Progenitor cell of endocrine pancreas (in vitro differentiated cells): ENCODE results near the gene PLB1. TPM values are rescaled to one million over a fixed set of nuclear protein-coding genes. Genes with fewer than 3 reads are reported as not detected.

ENCODE experiments used
- DNase-seq: peaks from one replicate; pipeline ENCODE4 v3.0.0; 2021; ENCODE audit warnings: low spot score; ENCODE audit not compliant: unreplicated experiment
- H3K27ac Mint-ChIP-seq: 2 replicates; pipeline ENCODE4 v1.8.0; 2021; ENCODE audit warnings: mild to moderate bottlenecking, moderate library complexity, mixed read lengths
- H3K27me3 Mint-ChIP-seq: 2 replicates; pipeline ENCODE4 v1.8.0; 2021; ENCODE audit warnings: mixed read lengths
- H3K36me3 Mint-ChIP-seq: 2 replicates; pipeline ENCODE4 v1.8.0; 2022; ENCODE audit warnings: mixed read lengths; ENCODE audit not compliant: insufficient read depth
- H3K4me1 Mint-ChIP-seq: 2 replicates; pipeline ENCODE4 v1.8.0; 2021; ENCODE audit warnings: low read depth, mixed read lengths
- H3K4me3 Mint-ChIP-seq: 2 replicates; pipeline ENCODE4 v1.8.0; 2021; ENCODE audit warnings: low read depth, mild to moderate bottlenecking, moderate library complexity, mixed read lengths
- H3K9me3 Mint-ChIP-seq: 2 replicates; pipeline ENCODE4 v1.8.0; 2021; ENCODE audit warnings: low read depth, mixed read lengths
- total RNA-seq: library from RNA; stranded (reverse); gene quantifications from 2 replicates; pipeline ENCODE4 v1.2.1, GENCODE V29; 2021
- TF ChIP-seq, protein P1 (sequence below): fragments of 200-600 bp; sonication (generic); IDR thresholded peaks from one replicate; pipeline ENCODE4 v1.5.0; 2021; ENCODE audit warnings: antibody characterized with exemption, mild to moderate bottlenecking; ENCODE audit not compliant: unreplicated experiment

Gene PLB1
- total RNA-seq, 1 donor from 2014 or later: 0.65 TPM

DNA sequence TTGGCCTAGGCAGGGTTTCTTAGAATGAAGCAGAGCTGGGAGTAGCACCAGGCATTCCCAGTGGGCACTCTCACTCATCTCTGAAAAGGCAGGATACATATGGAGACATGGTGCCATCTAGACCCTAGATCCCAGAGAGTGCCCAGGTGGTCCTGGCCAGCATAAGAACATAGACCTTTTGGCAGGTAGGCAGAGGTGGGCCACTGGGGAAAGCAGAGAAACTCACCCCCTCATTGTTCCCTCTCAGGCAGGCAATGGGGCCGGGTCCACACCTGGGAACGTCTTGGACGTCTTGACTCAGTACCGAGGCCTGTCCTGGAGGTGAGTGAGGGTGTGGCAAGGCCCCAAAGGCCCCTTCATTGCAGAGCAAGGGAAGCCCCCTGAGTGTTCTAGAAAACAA is 69.2 kb downstream of the PLB1 start:
- Mint-ChIP-seq H3K4me3 (no peak overlapping the region), H3K9me3 (no peaks in the 10 kb centered on the region), H3K4me1 (no peaks in the 10 kb centered on the region), H3K36me3 (no peaks in the 10 kb centered on the region), H3K27ac (no peak overlapping the region), H3K27me3 (peaks cover 26% of the 10 kb centered on the region)
- TF ChIP-seq, protein P1, sequence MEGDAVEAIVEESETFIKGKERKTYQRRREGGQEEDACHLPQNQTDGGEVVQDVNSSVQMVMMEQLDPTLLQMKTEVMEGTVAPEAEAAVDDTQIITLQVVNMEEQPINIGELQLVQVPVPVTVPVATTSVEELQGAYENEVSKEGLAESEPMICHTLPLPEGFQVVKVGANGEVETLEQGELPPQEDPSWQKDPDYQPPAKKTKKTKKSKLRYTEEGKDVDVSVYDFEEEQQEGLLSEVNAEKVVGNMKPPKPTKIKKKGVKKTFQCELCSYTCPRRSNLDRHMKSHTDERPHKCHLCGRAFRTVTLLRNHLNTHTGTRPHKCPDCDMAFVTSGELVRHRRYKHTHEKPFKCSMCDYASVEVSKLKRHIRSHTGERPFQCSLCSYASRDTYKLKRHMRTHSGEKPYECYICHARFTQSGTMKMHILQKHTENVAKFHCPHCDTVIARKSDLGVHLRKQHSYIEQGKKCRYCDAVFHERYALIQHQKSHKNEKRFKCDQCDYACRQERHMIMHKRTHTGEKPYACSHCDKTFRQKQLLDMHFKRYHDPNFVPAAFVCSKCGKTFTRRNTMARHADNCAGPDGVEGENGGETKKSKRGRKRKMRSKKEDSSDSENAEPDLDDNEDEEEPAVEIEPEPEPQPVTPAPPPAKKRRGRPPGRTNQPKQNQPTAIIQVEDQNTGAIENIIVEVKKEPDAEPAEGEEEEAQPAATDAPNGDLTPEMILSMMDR: no peak
- no peak for DNase-seq

DNA sequence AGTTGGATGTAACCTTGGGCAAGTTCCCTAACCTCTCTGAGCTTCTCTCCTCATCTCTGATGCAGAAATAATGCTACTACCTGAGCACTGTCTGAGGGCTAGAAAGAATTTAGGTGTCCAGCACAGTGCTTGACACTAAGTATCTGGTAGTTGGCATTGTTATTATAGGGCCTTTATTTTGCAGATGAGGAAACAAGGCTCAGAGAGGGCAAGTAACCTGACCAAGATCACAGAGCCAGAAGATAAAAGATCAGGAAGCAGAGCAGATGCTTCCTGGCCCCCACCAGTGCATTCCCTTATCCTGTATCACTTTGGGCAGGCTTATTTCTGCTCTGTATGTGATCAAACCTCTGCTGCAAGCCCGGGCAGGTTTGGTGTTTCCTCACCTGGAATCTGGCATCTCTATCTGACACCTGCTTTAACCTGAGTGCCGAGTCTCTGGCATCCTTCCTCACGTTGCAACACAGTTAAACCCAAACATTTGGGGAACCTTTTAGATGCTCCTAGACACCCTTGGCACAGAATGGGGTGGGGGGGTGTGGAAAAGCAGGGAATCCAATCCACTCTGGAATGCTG is 69.9 kb downstream of the PLB1 start:
- Mint-ChIP-seq H3K36me3 (no peaks in the 10 kb centered on the region), H3K4me1 (no peaks in the 10 kb centered on the region), H3K4me3 (peak overlapping the region; percentile 82), H3K9me3 (no peaks in the 10 kb centered on the region), H3K27ac (no peak overlapping the region), H3K27me3 (peaks cover 26% of the 10 kb centered on the region)
- TF ChIP-seq, protein P1: no peak
- no peak for DNase-seq

DNA sequence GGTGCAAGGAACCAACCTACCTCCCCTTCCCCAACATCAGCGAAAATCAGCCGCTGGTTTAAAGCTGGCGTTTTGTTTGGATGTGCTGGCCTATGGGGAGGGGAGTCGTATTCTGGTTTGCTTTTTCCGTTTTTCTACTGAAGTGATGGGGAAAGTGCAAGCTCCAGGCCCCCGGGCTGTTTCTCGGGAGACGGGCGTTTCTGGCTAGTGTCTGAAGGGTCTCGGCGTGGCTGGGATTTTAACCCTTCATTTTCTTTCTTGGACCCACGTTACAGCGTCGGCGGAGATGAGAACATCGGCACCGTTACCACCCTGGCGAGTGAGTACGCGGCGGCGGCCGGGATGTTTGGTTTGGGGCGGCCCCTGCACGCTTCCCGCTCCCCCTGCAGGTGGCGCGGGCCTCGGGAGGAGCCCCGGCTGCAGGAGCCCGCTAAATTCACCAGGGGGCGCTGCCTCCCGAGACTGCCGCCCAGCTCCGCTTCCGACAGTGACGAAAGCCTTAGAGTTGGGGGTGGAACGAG is 70.7 kb downstream of the PLB1 start:
- Mint-ChIP-seq H3K9me3 (no peaks in the 10 kb centered on the region), H3K4me1 (no peaks in the 10 kb centered on the region), H3K27me3 (peaks cover 26% of the 10 kb centered on the region), H3K27ac (peak overlapping the region; percentile 92), H3K36me3 (no peaks in the 10 kb centered on the region), H3K4me3 (peak overlapping the region; percentile 82)
- TF ChIP-seq, protein P1: peak; percentile 98
- DNase-seq: peak; percentile 87

DNA sequence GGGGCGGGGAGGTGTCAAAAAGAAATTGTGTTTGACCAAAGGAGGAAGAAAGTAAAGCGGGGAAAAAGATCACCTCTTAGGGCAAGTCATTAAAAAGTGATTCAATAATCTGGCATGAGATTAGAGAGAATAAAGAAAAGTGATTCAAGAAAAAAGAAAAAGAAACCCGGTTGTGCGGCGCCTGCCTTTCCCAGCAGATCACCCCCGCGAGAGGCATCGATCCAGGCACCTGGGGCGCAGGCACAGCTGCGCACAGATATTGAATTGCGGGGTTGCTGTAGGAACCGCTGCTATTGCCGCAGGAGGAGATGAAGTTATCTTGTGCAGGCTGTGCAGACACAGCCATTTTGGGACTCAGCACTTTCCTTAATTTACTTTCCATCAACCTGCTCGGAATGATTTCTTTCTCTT is 71.2 kb downstream of the PLB1 start:
- Mint-ChIP-seq H3K9me3 (no peaks in the 10 kb centered on the region), H3K27ac (peak overlapping the region; percentile 92), H3K4me3 (peak overlapping the region; percentile 82), H3K27me3 (peaks cover 26% of the 10 kb centered on the region), H3K36me3 (no peaks in the 10 kb centered on the region), H3K4me1 (no peaks in the 10 kb centered on the region)
- TF ChIP-seq, protein P1: peak; percentile 34
- DNase-seq: peak; percentile 45

DNA sequence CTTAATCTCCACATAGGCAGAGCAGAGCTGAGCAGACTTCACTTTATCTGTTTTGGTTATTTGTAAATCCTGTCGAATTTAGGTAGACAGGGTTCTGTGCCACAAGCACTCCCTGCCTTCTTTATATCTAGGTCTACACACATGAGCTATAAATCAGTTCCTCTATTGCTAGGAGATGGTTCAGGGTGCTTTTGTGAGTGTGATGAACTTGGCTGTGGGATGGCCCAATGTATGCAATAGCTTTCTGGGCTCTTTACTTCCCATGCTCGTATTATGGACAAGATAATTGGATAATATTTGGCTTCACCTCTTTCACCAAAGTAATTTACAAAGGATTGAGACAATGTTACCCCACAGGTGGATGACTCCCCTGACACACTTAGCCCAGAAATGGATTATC is 72.2 kb downstream of the PLB1 start:
- Mint-ChIP-seq H3K9me3 (no peaks in the 10 kb centered on the region), H3K27ac (peak overlapping the region; percentile 57), H3K36me3 (no peaks in the 10 kb centered on the region), H3K4me3 (peak overlapping the region; percentile 82), H3K27me3 (peaks cover 26% of the 10 kb centered on the region), H3K4me1 (no peaks in the 10 kb centered on the region)
- TF ChIP-seq, protein P1: no peak
- DNase-seq: no peak
